HepG2 (cell line): ENCODE measurements around the gene HRCT1. TPM values are rescaled to one million over a fixed set of nuclear protein-coding genes. Genes with fewer than 3 reads are reported as not detected.

Experiments
- ATAC-seq: fragments of 200-7000 bp; cut with Tn5 transposase; 3 replicates; pipeline ENCODE4 v1.9.1; 2020; ENCODE audit warnings: mild to moderate bottlenecking, moderate library complexity
- BruUV-seq: library from RNA; stranded (reverse); fragments of 400-500 nt; replicated peaks from 2 replicates; lab custom pipeline; 2021; lab: Mats Ljungman, UMichigan
- CTCF ChIA-PET: fragments of 300-600 bp; formaldehyde crosslinking; extraction: SDS; loops from one replicate; lab custom pipeline; 2021; ENCODE audit warnings: low total read pairs, inconsistent platforms, low intra/inter-chr PET ratio; lab: Yijun Ruan, JAX
- POLR2A ChIA-PET: fragments of 350-600 bp; sonication (Branson Sonifier 250); formaldehyde crosslinking; loops from one replicate; lab custom pipeline; 2020; ENCODE audit warnings: antibody characterized with exemption, inconsistent platforms; lab: Yijun Ruan, JAX
- DNase-seq: peaks from one replicate; pipeline ENCODE4 v3.0.0-alpha.2; 2015; ENCODE audit warnings: low spot score
- FAIRE-seq: peaks from 3 replicates; lab custom pipeline; 2011; peaks lifted over from hg19 to GRCh38; lab: Jason Lieb, UNC
- H2AFZ ChIP-seq: one replicate; pipeline ENCODE4 v1.6.1; 2011; ENCODE audit warnings: low read length, inconsistent platforms
- H3K27ac ChIP-seq: fragments of 300-600 bp; 3 replicates; pipeline ENCODE4 v1.8.0; 2011; ENCODE audit warnings: mixed run types, mild to moderate bottlenecking, mixed read lengths, low read length, inconsistent platforms; ENCODE audit not compliant: insufficient read depth; ENCODE audit errors: extremely low read length
- H3K27me3 ChIP-seq, 2 experiments: fragments of 200-600 bp in 1 of 2; 2 replicates in 1 of 2; 3 replicates in 1 of 2; pipeline versions ENCODE4 v1.6.0 to v1.8.0; 2011; ENCODE audit warnings: low read length in 2 of 2, mild to moderate bottlenecking in 2 of 2, moderate library complexity in 2 of 2, inconsistent platforms in 1 of 2; ENCODE audit not compliant: insufficient read depth in 2 of 2, control insufficient read depth in 1 of 2
- H3K36me3 ChIP-seq, 2 experiments: fragments of 200-600 bp in 1 of 2; replicated peaks in 1 of 2; 2 replicates in 1 of 2; 3 replicates in 1 of 2; pipeline versions ENCODE4 v1.5.1 to v1.8.0; 2011; ENCODE audit warnings: low read length in 2 of 2, inconsistent platforms in 1 of 2; ENCODE audit not compliant: insufficient read depth in 2 of 2, control insufficient read depth in 1 of 2
- H3K4me1 ChIP-seq: 2 replicates; pipeline ENCODE4 v1.5.1; 2012; ENCODE audit warnings: low read length, inconsistent platforms; ENCODE audit not compliant: insufficient read depth
- H3K4me2 ChIP-seq: 2 replicates; pipeline ENCODE4 v1.6.0; 2011; ENCODE audit warnings: low read depth, low read length, inconsistent platforms
- H3K4me3 ChIP-seq, 3 experiments: fragments of 200-600 bp in 1 of 3; sonication (generic), shearing (Covaris generic) in 1 of 3; replicated peaks in 1 of 3; 2 replicates each; pipeline ENCODE4 v1.5.1; 2011 to 2016; ENCODE audit warnings: low read length in 3 of 3, inconsistent platforms in 2 of 3, low read depth in 2 of 3, mild to moderate bottlenecking in 2 of 3, control low read depth in 1 of 3, mixed read lengths in 1 of 3; ENCODE audit not compliant: insufficient read depth in 1 of 3
- H3K79me2 ChIP-seq: one replicate; pipeline ENCODE4 v1.6.1; 2011; ENCODE audit warnings: low read length, inconsistent platforms; ENCODE audit not compliant: insufficient read depth
- H3K9ac ChIP-seq: 2 replicates; pipeline ENCODE4 v1.6.0; 2011; ENCODE audit warnings: mild to moderate bottlenecking, low read depth, low read length, inconsistent platforms; ENCODE audit not compliant: insufficient read depth
- H3K9me3 ChIP-seq: 2 replicates; pipeline ENCODE4 v1.5.1; 2012; ENCODE audit warnings: mild to moderate bottlenecking, low read length
- H4K20me1 ChIP-seq: 2 replicates; pipeline ENCODE4 v1.6.0; 2011; ENCODE audit warnings: inconsistent platforms, mild to moderate bottlenecking, low read length, moderate library complexity; ENCODE audit not compliant: insufficient read depth
- CBX2 ChIP-seq, 2 experiments: fragments of 200-600 bp in 1 of 2; sonication (generic); formaldehyde crosslinking in 1 of 2; IDR thresholded peaks; 2 replicates each; pipeline versions ENCODE4 v1.7.0 to v1.8.1; 2018 to 2022; ENCODE audit warnings: low read depth in 2 of 2, low read length in 1 of 2, mild to moderate bottlenecking in 1 of 2, missing genetic modification reagents in 1 of 2
- PBX3 ChIP-seq: sonication (generic); formaldehyde crosslinking; IDR thresholded peaks from 2 replicates; pipeline ENCODE4 v1.8.1; 2023; ENCODE audit warnings: missing genetic modification reagents, inconsistent platforms, borderline replicate concordance
- SMAD3 ChIP-seq: sonication (generic); formaldehyde crosslinking; IDR thresholded peaks from 2 replicates; pipeline ENCODE4 v1.4.0; 2020; ENCODE audit warnings: missing genetic modification reagents
- TBX3 ChIP-seq: fragments of 450-650 bp; IDR thresholded peaks from 2 replicates; pipeline ENCODE4 v1.6.1; 2017; ENCODE audit warnings: antibody characterized with exemption, mild to moderate bottlenecking, inconsistent platforms, borderline replicate concordance
- ZNF572 ChIP-seq: sonication (generic); formaldehyde crosslinking; IDR thresholded peaks from 2 replicates; pipeline ENCODE4 v1.5.1; 2020; ENCODE audit warnings: mild to moderate bottlenecking, missing genetic modification reagents
- WGBS: methylation state at CpG from one replicate; pipeline ENCODE4 v1.1.6; 2017; ENCODE audit warnings: low lambda C conversion rate; 5-methylcytosine and 5-hydroxymethylcytosine counted together
- in situ Hi-C: cut with HindIII; loops from 2 replicates; pipeline ENCODE4 v1.10.0; 2017; ENCODE audit warnings: low pct_unique_long_range_greater_than_20kb; ENCODE audit not compliant: extremely low pct_ligation_motif_present
- intact Hi-C: fragments of 100-400 bp; cut with micrococcal nuclease; formaldehyde crosslinking; loops from one replicate; pipeline ENCODE4 v1.10.0; 2022; ENCODE audit not compliant: unreplicated experiment
- polyA plus RNA-seq, 8 experiments: library from polyadenylated mRNA; depleted of rRNA in 3 of 8; stranded (reverse) in 7 of 8; unstranded in 1 of 8; fragments of >200 nt; fragmentation: Illumina TruSeq in 4 of 8; extraction: Trizol in 4 of 8; gene quantifications; 2 replicates each; pipeline versions ENCODE4 v1.2.1 to v1.2.3, GENCODE V29; 2011 to 2016; ENCODE audit warnings: low read depth in 4 of 8, missing spikeins in 1 of 8, mixed read lengths in 1 of 8; ENCODE audit not compliant: insufficient read depth in 1 of 8
- total RNA-seq, 5 experiments: library from RNA; depleted of rRNA; stranded (reverse); fragments of >200 nt; fragmentation: Illumina TruSeq; extraction: Trizol; gene quantifications; 2 replicates each; pipeline ENCODE4 v1.2.3, GENCODE V29; 2016; ENCODE audit warnings: low read depth in 1 of 5
- TF ChIP-seq, protein P1 (sequence below): sonication (generic); formaldehyde crosslinking; IDR thresholded peaks from 2 replicates; pipeline ENCODE4 v1.4.0; 2020; ENCODE audit warnings: missing genetic modification reagents, borderline replicate concordance
- TF ChIP-seq, protein P2 (sequence below): IDR thresholded peaks from 2 replicates; pipeline ENCODE4 v1.4.0; 2020; ENCODE audit warnings: mild to moderate bottlenecking, missing genetic modification reagents
- TF ChIP-seq, protein P3 (sequence below): sonication (generic); formaldehyde crosslinking; IDR thresholded peaks from 2 replicates; pipeline ENCODE4 v1.9.0; 2021; ENCODE audit warnings: missing genetic modification reagents, borderline replicate concordance

HRCT1 gene
- total and polyA plus RNA-seq, 2 of the 13 experiments (the other 11 are each of a cell fraction or from before 2014, with no cell fraction given) = 0.13 TPM; not detected in 1

- H4K20me1 ChIP-seq = no peaks in the 10 kb centered on the region
- BruUV-seq = no TSS peak
- WGBS = 22% methylated on average over 3 of the region's 3 CpGs
- in situ Hi-C loops (no loop called here), intact Hi-C loops (no loop called here)
- H3K27me3 ChIP-seq = peaks cover 0 to 24% of the 10 kb centered on the region in 2 experiments; a peak in 2 of 5 replicates
- ATAC-seq (no peak), FAIRE-seq (no peak), DNase-seq (no peak)
- H3K4me3 ChIP-seq = no peak overlapping the region
- H3K9ac ChIP-seq = no peak overlapping the region
- H3K27ac ChIP-seq = no peak overlapping the region
- H3K36me3 ChIP-seq = no peaks in the 10 kb centered on the region
- ChIA-PET POLR2A (no interaction called here), CTCF (no interaction called here)
- H3K4me1 ChIP-seq = no peaks in the 10 kb centered on the region
- TF ChIP-seq TBX3 (no peak), CBX2 (IDR thresholded peaks at IDR 0.05; ENCODE audit: low read depth, low read length) (no peak), CBX2 (CRISPR knock-in tag; IDR thresholded peaks at IDR 0.05; ENCODE audit: low read depth) (no peak), SMAD3 (CRISPR knock-in tag) (no peak), PBX3 (no peak)
- TF ChIP-seq, protein P1, sequence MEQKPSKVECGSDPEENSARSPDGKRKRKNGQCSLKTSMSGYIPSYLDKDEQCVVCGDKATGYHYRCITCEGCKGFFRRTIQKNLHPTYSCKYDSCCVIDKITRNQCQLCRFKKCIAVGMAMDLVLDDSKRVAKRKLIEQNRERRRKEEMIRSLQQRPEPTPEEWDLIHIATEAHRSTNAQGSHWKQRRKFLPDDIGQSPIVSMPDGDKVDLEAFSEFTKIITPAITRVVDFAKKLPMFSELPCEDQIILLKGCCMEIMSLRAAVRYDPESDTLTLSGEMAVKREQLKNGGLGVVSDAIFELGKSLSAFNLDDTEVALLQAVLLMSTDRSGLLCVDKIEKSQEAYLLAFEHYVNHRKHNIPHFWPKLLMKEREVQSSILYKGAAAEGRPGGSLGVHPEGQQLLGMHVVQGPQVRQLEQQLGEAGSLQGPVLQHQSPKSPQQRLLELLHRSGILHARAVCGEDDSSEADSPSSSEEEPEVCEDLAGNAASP (CRISPR knock-in tag) = no peak
- TF ChIP-seq, all 625 proteins: peak for 0
- Histone ChIP-seq H2AFZ (no peak overlapping the region), H3K9me3 (no peaks in the 10 kb centered on the region), H3K79me2 (no peaks in the 10 kb centered on the region), H3K4me2 (no peak overlapping the region)
Observed at GRCh38 chr9:35856206-35856605, 49.8 kb upstream of the HRCT1 start.

DNA sequence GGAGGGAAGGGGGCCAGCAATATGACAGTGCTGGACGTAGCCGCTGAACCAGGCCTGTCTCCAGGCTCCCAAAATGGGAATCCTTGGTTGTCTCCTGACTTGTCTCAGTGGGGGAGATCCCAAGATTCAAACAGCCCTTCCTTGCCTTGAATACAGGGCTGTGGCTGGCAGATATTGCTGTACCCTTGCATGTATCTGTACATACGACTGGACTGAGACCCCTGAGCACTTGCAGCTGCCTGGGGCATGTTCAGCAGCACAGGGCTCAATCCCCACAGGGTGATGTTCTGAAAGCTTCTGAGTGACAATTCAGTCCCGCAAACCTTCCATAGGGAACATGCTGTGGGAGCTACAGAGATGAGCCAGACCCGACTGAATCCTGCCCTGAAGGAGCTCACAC lies 49.1 kb upstream of the HRCT1 start:
- no peak for FAIRE-seq
- in situ Hi-C loops = no loop called here
- POLR2A ChIA-PET = no interaction called here
- no peak for TF ChIP-seq ZNF572
- TF ChIP-seq, protein P2, sequence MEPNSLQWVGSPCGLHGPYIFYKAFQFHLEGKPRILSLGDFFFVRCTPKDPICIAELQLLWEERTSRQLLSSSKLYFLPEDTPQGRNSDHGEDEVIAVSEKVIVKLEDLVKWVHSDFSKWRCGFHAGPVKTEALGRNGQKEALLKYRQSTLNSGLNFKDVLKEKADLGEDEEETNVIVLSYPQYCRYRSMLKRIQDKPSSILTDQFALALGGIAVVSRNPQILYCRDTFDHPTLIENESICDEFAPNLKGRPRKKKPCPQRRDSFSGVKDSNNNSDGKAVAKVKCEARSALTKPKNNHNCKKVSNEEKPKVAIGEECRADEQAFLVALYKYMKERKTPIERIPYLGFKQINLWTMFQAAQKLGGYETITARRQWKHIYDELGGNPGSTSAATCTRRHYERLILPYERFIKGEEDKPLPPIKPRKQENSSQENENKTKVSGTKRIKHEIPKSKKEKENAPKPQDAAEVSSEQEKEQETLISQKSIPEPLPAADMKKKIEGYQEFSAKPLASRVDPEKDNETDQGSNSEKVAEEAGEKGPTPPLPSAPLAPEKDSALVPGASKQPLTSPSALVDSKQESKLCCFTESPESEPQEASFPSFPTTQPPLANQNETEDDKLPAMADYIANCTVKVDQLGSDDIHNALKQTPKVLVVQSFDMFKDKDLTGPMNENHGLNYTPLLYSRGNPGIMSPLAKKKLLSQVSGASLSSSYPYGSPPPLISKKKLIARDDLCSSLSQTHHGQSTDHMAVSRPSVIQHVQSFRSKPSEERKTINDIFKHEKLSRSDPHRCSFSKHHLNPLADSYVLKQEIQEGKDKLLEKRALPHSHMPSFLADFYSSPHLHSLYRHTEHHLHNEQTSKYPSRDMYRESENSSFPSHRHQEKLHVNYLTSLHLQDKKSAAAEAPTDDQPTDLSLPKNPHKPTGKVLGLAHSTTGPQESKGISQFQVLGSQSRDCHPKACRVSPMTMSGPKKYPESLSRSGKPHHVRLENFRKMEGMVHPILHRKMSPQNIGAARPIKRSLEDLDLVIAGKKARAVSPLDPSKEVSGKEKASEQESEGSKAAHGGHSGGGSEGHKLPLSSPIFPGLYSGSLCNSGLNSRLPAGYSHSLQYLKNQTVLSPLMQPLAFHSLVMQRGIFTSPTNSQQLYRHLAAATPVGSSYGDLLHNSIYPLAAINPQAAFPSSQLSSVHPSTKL = no peak
- TF ChIP-seq, protein P3, sequence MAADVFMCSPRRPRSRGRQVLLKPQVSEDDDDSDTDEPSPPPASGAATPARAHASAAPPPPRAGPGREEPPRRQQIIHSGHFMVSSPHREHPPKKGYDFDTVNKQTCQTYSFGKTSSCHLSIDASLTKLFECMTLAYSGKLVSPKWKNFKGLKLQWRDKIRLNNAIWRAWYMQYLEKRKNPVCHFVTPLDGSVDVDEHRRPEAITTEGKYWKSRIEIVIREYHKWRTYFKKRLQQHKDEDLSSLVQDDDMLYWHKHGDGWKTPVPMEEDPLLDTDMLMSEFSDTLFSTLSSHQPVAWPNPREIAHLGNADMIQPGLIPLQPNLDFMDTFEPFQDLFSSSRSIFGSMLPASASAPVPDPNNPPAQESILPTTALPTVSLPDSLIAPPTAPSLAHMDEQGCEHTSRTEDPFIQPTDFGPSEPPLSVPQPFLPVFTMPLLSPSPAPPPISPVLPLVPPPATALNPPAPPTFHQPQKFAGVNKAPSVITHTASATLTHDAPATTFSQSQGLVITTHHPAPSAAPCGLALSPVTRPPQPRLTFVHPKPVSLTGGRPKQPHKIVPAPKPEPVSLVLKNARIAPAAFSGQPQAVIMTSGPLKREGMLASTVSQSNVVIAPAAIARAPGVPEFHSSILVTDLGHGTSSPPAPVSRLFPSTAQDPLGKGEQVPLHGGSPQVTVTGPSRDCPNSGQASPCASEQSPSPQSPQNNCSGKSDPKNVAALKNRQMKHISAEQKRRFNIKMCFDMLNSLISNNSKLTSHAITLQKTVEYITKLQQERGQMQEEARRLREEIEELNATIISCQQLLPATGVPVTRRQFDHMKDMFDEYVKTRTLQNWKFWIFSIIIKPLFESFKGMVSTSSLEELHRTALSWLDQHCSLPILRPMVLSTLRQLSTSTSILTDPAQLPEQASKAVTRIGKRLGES = no peak

More for the DNA sequence above, 49.1 kb upstream of the HRCT1 start:
- Histone ChIP-seq H3K4me3 (no peak overlapping the region), H3K27me3 (peaks cover 0 to 30% of the 10 kb centered on the region in 2 experiments; a peak in 2 of 5 replicates), H3K9ac (no peak overlapping the region), H2AFZ (no peak overlapping the region), H3K4me1 (no peaks in the 10 kb centered on the region), H3K4me2 (no peak overlapping the region), H4K20me1 (no peaks in the 10 kb centered on the region), H3K9me3 (no peaks in the 10 kb centered on the region), H3K79me2 (no peaks in the 10 kb centered on the region), H3K36me3 (no peaks in the 10 kb centered on the region), H3K27ac (no peak overlapping the region)
- no TSS peak for BruUV-seq
- ATAC-seq (no peak), DNase-seq (no peak)
- intact Hi-C loops = no loop called here
- 36% methylated on average over 4 of the region's 5 CpGs for WGBS
- CTCF ChIA-PET = no interaction called here
